CD4-positive, alpha-beta T cell treated with Interleukin-15 for 1 hour (primary cell): ENCODE measurements around the gene DNAJB5.
"Not testable (repeated sequence)": the region's sequence is repeated elsewhere in the genome, so short reads cannot be mapped to it uniquely, and the experiment has no call there.

Experiments
- DNase-seq: peaks from one replicate; pipeline ENCODE4 v3.0.0-alpha.2; 2020

DNAJB5 gene

DNA sequence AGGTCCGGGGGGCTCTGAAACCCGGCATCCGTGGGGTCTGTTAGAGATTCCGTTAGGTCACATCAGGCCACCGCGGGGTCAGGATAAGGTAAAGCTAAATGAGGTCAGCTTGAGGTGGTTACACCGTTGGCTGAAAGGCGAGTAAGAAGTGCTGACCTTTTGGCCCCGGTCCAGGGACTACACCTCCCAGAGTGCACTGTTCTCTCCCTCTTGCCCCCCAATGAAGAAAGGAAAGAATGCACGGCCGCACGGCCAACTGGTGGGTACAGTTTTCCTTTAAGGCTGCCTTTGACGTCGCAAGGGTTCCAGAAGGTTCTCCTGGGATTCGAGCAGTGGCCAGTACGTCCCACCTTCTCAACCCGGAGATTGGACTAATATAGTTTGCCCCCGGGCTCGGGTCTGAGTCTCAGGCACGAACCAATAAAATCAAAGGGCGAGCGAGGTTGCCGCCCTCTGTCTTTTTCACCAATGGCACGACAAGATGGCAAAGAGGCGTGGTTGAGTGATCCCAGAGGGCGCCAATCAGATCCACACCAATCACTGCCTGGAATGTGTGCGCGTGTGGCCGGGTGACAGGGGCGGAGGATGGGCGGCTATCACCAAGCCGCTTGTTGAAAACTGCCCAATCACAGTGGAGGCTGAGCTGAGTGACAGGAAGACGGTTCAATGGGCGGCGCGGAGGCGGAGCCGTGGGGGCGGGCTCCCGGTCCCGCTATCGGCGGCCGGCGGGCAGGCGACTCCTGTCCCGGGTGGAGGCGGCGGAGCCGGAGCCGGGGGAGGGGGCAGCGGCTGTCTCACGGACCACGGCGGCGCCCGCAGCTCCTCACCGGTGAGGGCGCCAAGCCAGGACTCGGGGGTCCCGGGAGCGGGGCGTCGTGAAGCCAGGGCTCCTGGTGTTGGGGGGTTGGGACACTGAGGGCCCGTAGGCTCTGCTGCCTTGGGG is at the start of gene DNAJB5:
DNAJB5 (plus strand) TSS at position 743 of the 943 bp plus-strand sequence. CDS start 886 bp downstream, outside the sequence.
- DNase-seq = peak; percentile 98

DNA sequence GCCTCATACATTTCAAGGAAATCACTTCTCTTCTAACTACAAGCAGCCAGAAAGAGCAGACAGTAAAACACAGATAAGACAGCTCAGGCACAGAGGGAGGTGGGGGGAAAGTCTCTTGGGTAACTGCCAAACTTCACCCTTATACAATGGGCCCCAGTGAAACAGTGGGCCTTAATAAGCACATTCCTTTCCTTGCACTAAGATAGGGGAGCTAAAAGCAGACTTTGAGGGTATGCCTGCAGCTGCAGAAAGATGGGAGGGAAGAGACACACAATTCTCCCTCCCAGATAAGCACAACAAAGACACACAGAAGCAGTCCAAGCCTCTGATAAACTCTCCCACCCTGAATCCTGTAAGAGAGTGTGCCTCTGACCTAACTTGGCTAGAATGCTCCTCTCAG is 49.6 kb upstream of the DNAJB5 start:
- DNase-seq = not testable (repeated sequence)

DNA sequence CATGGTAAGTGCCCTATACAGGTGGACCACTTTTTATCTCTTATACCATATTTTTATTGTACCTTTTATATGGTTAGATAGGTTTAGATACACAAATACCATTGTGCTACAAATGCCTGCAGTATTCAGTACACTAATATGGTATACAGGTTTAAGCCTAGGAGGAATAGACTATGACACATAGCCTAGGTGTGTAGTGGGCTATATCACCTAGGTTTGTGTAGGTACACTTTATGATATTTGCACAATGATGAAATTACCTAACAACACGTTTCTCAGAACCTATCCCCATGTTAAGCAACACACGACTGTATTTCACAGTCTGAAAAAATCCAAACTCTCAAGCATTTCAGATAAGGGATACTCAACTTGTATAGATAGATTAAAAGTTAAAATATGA is 41.1 kb upstream of the DNAJB5 start:
- no peak for DNase-seq

DNA sequence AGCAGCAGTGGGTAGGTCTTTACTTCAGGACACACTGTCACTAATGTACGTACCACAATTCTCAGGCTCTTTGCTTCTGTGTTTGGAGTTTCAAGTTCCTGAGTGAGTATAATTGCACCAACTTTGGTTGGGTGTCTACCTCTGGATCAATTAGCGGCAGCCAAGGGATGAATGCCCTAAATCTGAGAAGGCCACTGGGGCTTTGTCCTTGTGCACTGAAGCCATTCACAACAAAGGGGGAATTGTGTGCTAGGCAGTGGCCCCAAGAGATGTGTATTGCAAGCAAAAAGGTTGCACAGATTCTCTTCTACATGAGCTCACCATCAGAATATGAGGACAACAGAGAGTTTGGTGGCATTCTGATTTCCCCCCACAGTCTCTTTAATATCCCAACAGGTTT is 35.3 kb upstream of the DNAJB5 start:
- no peak for DNase-seq

DNA sequence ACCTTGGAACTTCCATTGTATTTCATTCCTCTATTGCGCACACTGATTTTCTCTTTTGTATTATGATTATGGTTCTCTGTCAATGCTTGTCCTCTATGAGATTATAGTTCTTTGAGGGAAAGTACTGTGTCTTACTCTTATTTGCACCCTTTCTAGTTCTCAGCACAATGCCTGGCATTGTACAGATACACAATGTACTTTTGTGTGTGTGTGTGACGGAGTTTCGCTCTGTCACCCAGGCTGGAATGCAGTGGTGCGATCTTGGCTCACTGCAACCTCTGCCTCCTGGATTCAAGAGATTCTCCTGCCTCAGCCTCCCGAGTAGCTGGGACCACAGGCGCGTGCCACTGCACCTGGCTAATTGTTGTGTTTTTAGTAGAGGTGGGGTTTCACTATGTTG is 33.5 kb upstream of the DNAJB5 start:
- DNase-seq = not testable (repeated sequence)

DNA sequence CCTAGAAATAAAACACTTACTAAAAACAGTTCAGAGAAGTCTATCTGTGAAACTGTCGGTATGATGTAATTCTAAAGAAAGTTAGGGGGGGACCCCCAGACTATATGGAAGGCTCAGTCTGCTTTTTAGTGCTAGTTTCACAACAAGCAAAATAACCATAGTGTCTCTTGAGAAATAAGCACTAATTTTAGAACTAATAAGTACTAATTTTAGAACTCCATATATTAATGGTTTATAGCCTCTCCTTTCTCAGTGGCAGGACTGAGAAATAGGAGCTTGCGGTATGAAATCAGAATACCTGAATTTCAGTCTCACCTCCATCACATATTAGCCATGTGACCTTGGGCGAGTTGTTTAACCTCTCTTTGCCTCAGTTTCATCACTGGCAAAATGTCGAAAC is 32.9 kb upstream of the DNAJB5 start:
- no peak for DNase-seq

DNA sequence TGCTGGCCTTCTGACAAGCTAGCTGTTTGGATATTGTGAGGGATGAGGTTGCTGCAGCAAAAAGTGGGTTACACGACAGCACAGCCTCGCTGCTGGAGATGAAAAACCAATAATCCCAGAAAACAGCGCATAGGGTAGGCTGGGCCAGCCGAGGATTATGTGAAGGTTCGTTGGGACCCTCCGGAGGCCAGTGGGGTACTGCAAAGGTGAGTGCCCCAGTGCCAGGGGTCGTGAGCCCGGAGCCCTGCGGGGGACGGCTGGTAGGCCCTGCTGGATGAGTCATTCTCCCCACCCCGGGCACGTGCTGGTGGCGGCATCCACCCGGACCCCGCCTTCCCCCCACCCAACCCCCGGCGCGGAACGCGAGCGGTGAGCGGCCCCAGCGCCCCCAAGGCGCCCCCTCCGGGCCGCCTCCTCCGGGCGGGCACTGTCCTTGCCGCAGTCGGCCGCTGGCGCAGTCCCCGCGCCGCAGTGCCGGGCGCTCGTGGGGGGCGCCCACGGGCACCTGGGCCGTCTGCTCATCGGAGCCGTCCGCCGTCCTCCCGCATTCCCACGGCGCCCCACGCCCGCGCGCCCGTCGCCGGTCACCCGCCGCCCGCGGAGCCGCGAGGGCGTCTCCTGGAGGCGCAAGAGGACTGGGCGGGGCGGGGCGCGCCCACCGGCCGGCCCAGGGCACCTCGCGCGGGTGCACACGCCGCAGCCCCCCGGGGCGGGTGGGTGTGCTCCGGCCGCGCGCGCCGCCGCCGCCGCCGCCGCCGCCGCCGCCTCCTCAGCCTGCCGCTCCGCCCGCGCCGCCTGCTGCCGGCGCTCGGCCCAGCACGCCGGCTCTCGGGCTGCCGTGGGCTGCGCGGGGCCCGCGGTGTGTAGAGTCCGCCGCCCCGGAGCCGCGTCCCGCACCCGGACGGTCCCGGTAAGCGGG is 31.8 kb upstream of the DNAJB5 start, which contains the start of gene PHF24:
PHF24 (plus strand) TSS at position 794 of the 919 bp plus-strand sequence. CDS start 13,014 bp downstream, outside the sequence.
- no peak for DNase-seq

DNA sequence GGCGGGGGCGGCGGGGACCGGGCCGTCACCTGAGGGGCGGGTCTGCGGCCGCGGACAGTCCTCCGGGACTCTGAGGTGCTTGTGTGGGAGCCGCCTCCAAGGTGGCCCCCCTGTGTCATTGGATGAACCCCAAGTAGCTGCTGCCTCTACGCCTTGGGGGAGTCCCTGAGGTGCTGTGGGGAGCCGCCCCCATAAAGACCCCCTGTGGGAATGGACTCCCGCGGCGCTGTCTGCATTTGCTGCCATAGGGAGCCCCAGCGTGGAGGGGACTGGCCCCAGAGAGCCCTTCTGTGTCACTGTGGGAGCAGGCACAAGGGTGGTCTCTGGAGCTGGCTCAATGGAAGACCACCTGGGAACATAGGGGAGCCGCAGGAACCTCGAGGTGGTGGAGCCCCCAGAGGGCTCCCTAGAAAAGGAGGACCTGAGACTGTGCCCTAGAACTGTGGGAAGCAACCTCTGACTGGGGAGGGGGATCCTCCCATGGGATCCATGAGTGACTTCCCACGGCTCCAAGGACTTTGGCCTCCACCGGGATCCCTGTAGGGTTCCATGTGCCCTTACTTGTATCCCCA is 31.0 kb upstream of the DNAJB5 start:
- no peak for DNase-seq

DNA sequence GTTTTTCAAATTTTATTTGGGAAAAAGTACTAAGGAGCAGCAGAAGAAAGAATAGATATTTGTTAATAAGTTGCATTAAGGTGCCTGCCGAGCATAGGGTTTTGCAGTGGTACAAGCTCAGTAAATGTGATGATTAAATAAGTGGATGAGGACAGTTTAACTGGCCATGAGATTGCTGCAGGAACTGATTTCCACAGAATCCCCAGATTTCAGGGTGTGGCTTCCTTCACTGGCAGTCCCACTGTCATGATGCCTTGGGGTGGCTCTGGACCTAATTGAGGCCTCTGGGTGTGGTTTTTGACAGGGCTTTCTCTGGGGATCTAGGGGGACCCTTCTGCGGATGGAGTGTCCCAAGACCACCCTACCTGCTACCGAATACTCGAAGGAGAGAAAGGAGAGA is 30.1 kb upstream of the DNAJB5 start:
- no peak for DNase-seq

DNA sequence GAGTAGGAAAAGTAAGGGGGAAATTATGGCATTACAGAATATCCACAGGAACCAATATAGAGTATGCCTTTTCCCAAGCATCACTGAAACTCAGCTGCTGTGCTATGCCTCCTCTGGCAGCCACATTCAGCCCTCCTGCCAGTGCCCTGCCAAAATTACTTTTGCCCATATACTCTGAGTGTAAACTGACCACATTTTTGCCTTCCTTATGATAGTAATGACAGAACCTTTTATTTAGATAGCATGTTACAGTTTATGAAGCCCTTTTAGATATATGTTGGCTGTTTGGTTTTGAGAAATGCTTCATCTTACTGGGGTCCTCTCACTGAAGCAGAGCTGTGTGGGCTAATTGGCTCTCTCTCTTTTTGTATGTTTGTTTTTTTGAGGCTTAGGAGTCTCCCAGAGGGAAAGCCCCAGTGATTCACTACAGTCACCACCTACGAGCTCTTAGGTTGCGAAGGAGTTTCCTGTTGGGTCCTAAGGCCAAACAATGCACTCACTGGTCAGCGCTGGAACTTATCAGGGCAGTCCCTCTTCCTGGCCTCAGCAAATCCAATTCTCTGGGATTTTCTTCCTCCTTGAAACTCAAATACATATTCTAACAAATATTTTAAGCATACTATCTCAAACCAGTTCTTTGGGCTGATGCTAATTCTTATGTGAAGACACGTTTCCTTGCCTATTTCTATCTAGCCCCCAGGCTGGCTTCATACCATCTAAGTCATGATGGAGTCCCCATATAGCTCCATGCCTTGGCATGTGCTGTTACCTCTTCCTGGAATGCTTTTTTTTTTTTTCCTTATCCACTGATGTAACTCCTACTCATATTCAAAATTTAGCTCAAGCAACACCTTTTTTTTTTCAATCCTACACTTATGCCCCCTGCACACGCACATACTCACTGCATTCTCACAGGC is 27.7 kb upstream of the DNAJB5 start:
- no peak for DNase-seq

DNA sequence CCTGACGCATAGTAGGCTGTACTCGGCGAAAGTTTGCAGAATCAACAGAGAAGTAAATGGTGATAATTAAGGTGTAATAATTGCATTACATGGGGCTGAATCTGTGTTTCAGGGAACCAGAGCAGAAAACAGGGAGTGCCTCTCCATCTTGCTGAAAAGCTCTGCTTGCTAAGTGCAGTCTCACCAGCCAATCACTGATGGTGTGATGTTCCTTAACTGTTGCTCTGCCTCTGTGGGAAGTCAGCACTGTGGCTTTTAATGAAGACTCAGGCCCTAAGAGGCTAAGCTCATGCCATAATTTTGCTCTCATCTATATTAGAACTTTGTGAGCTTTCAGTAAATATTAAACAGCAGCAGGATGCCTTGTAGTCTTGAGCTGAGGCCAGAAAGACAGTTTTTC is 27.0 kb upstream of the DNAJB5 start:
- no peak for DNase-seq

DNA sequence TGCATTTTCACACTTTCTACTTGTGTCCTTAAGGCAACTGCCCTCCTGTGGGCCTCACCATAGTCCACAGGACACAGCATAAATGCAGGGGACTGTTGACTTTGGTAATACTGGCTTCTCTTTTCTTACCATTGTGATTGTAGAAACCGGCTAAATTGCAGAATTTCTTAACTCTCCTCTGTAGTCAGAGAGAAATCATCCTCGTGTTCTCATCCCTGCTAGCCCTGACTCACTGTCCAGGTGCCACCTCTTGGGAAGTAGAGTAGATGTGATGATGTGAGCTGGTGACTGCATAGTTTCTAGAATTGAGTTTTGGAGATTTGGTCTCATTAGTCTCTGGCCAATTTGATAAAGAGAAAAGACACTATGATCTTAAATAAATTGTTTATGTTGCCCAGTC is 26.0 kb upstream of the DNAJB5 start:
- DNase-seq = no peak

DNA sequence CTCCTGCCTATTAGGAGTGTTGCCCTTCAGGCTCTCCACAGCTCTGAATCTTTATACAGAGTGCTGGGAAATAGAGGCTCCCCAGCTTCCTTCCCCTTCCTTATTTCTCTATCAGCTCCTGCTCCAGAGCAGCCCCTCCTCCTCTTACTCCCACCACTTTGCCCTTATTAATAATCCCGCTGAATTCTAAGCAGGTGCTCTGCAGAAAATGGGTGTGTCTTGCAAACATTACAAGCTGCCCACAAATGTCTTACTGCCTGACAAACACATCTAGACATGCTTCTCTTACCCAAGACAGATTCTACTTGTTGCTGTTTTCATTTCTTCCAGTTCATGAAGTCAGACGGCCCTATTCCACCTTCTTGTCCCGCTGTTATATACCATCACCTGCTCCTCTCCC is 25.1 kb upstream of the DNAJB5 start:
- DNase-seq = no peak

DNA sequence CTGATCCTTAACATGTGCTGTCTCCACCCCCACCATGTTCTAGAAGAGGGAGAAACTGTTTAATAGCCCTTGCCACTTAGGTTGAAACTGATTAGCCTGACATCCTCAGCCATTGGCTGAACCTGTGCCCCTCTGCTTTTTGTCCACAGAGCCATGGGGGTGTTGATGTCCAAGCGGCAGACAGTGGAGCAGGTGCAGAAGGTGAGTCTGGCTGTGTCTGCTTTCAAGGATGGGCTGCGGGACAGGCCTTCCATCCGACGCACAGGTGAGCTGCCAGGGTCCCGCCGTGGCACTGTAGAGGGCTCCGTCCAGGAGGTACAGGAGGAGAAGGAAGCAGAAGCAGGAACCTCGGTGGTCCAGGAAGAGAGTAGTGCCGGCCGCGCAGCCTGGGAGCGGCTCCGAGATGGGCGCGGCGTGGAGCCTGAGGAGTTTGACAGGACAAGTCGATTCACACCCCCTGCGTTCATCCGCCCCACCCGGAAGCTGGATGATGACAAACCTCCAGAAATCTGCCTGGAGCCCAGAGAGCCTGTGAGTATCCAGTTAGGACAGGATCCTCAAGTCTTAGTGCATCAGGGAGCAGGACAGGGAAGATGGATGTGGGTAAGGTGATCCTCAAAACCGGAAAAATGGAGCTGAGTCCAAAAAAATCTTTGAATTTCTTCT is 18.3 kb upstream of the DNAJB5 start:
- DNase-seq = no peak

DNA sequence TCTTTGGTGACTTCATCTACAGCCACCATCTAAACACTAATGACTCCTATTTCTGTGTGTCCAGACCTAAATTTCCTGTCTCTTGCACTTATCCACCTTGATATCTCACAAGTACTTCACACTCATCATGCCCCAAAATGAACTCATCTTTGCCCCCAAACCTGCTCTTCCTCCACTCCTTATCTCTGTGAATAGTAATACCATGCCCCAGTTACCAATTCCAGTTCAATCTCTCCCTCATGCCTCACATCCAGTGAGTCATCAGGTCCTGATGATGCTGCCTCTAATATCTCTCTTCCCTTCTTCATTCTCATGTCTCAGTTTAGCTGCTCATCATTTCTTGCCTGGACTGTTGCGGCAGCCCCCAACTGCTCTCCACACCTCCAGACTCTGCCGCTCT is 14.9 kb upstream of the DNAJB5 start:
- no peak for DNase-seq

DNA sequence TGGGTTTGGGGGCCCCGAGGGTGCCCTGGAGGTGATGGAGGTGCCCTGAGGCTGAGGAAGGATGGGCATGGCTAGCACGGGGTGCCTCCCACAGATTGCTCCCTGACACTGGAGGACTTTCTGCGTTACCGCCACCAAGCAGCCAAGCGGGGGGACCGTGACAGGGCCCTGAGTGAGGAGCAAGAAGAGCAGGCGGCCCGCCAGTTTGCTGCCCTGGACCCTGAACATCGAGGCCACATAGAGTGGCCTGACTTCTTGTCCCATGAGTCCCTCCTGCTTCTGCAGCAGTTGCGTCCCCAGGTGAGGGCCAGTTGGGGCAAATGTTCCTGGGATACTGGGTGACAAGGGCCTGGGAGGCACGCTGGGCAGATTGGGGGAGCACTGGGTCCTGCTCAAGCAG is 13.1 kb upstream of the DNAJB5 start:
- no peak for DNase-seq

DNA sequence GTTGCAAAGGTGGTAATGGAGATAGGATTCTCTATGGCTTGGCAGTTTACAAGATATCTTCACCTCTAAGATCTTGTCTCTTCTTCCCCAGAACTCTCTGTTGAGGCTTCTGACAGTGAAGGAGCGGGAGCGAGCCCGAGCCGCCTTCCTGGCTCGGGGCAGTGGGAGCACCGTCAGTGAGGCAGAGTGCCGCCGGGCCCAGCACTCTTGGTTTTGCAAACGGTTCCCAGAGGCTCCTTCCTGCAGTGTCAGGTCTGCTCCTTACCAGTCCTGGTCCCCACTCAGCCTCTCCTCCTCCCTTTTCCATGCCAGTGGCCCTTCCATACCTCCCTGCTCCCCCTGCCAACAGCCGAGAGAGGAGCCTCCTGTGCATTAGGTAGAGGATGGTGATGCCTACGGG is 12.6 kb upstream of the DNAJB5 start:
- DNase-seq = no peak

DNA sequence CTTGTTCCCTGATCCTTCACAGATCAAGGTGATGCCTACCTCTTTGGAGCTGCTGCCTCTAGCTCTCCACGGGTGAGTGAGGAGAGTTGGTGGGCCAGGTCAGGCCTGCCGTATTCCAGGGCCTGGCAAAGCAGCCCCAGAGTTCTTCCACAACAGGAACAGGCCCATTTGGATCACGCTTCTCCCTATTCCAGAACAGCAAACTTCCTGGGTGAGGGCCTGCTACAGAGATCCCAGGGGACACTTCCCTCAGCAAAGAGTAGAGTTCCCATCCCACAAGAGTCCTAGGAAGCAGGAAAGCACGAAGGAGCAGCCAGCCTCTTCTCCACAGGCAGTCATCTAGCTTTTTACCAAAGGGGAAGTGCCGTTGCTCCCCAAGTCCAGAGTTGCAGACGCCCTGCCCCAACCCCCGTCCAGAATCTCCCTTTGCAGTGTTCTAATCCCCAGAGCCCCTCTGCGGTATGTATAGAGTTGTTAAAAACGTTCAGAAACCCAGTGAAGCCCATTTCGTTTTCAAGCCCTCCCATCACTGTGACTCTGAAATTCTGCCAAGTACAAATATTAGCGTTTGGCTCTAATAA is 9.3 kb upstream of the DNAJB5 start:
- no peak for DNase-seq

DNA sequence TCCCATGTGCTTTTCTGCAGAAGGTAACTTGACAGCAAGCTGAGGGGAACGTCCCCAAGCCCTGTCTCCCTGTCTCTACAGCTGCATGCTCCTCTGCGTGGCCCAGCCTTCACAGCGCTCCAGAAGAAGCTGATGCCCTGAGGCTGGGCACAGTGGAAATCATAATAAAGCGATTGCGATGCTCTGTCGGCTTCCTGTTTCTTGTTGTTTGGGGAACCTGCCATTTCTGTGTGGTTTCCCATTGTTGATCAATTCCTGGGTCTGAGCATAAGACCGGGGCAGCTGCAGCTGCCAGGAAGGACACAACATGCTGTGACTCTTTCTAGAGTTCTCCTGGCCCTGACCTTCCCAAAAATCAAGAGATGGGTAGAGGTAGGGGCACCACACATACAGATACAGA is 7.2 kb upstream of the DNAJB5 start:
- DNase-seq = no peak

DNA sequence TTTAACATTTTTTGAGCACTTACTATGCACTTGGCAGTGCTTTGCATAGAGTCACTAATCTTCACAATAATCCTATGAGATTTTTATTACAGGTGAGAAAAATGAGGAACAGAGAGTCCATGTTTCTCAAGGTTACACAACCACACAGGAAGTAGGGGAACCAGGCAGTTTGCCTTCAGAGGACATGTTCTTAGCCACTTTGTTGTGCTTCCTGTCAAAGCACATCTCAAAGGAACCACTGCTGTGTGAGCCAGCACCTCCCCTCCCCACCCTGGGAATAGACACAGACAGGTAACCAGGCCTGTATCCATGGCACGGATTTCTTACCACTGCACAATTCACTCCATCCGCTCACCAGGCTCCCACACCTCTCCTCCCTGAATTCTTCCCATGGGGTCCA is 6.3 kb upstream of the DNAJB5 start:
- no peak for DNase-seq

DNA sequence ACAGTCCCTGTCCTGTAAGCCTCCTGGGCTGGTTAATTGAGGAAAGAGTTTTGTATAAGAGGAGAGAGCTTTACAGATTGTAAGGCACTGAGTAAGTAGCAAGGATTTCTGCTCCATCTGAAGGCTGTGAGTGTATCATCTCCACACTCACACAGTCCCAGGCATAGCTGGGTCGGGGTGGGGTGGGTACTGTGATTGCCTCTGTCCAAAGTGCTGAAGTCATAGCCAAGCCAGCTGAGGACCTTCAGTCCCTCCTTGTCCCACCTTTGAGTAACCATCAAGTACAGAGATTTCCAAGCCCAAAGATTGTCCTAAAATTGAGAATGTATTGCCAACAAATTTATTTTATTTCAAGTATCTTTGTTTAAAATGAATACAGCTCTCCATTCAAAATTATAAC is 5.5 kb upstream of the DNAJB5 start:
- DNase-seq = no peak
